ENCODE data around the gene SCN5A.

Gene SCN5A

DNA sequence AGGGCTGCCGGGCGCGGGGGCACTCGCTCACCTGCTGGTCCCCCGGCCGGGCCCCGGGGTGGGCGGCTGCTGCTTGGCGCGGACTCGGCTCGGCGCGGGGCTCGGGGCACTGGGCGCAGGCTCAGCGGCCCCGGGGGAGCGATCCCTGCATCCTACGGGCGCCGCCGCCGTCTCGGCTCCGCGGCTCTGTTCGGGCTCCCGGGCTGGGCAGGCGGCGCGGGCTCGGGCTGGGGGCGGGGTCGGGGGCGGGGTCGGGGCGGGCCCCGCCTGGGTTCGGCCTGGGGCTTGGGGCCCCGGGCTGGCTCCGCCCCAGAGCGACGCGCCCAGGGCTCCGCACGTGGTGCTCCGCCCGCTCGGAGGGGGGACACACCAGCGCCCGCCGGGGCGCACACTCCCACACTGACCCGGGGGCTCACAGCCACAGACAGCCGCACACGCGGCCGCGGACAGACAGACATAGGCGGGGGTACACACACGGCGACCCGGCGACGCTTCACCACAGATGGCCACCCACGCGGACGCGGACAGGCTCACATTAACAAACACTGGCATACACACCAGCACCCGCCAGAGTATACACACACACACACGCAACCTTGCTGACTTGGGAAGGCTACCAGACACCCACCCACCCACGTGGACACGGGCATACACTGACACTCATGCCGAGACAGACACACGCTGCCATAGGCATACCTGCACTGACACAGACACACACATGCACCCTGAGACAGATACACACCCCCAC lies at the start of gene SCN5A:
Gene SCN5A, minus strand, starts transcription at position 188 of the 748 bp plus-strand sequence. CDS start 16,380 bp downstream, outside the sequence.
- DNase-seq, result peak in 1 of 2 donors; percentile 26

DNA sequence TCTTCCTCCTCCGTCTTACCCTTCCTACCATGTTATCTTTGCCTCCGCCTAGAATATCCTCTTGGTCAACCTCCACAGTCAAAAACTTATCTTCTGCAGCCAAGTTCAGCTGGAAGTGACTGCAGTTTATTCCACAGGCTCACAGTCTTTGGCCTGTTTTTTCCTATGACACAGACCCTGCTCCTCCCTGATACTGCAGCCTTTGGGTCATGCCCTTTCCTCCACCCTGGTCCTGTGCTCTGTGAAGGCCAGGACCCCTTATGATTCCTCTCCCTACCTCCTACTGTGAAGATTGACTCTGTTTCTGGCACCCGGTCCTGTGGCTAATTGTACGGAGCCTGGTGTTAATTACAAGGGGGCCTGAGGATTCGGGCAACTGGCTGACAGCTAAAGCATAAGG lies 49.3 kb upstream of the SCN5A start:
- no peak for DNase-seq

DNA sequence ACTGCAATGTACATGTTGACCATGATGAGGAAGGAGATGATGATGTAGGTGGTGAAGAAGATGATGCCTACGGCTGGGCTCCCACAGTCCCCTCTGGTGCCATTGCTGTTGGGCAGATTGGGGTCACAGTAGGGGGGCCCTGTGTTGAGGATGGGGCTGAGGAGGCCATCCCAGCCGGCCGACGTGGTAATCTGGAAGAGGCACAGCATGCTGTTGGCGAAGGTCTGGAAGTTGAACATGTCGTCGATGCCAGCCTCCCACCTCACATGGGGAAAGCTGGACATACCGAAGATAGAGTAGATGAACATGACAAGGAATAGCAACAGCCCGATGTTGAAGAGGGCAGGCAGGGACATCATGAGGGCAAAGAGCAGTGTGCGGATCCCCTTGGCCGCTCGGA lies 48.6 kb upstream of the SCN5A start:
- DNase-seq, result no peak

DNA sequence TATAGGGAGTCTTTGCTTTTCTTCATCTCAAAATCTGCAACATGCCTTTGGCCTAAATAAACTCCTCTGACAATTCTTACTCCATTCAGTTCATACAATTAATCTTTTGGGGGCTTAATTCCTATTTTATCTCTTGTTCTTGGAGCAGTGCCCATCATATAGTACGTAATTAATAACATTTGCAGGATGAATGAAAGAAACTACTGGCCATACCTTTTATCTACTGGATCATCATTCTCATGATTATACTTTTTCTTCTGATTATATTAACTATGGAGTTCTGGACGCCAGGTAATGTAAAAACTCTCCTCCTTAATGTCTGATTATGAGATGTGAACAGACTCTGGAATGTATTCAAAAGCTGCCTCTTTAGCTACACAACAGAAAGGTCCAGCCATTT lies 46.5 kb upstream of the SCN5A start:
- DNase-seq, result no peak

DNA sequence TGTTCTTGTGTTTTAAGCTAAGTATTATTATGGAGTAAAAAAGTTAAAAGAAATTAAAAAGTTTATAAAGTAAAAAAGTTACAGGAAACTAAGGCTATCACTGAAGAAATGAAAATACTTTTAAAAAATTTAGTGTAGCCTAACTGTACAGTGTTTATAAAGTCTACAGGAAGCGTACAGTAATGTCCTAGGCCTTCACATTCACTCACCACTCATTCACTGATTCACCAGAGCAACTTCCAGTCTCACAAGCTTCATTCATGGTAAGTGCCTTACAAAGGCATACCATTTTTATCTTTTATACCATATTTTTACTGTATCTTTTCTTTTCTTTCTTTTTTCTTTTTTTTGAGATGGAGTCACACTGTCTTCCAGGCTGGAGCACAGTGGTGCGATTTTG lies 40.7 kb upstream of the SCN5A start:
- DNase-seq, result no peak

DNA sequence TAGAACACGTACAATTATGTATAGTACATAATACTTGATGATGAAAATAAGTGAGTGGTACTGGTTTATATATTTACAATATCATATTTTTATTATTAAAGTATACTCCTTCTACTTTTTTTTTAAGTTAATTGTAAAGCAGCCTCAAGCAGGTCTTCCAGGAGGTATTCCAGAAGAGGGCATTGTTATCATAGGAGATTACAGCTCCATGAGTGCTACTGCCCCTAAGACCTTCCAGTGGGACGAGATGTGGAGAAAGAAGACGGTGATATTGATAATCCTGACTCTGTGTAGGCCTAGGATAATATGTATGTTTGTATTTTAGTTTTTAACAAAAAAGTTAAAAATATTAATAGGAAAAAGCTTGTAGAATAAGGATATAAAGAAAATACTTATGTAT lies 40.3 kb upstream of the SCN5A start:
- DNase-seq, result no peak

DNA sequence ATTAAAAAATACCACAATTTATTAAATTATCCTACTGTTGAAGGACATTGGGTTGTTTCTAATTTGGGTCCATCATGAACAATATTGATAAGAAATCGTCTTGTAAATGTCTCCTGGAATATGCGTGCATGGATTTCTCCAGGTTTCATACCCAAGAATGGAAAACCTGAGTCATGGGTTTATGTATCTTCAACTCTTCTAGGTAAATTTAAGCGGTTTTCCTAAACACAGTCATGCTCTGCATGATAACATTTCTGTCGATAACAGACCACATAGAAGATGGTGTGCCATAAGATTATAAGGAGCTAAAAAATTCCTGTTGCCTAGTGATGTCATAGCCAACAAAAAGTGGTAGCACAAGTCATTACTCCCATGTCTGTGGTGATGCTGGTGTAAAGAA lies 39.9 kb upstream of the SCN5A start:
- DNase-seq, result no peak

DNA sequence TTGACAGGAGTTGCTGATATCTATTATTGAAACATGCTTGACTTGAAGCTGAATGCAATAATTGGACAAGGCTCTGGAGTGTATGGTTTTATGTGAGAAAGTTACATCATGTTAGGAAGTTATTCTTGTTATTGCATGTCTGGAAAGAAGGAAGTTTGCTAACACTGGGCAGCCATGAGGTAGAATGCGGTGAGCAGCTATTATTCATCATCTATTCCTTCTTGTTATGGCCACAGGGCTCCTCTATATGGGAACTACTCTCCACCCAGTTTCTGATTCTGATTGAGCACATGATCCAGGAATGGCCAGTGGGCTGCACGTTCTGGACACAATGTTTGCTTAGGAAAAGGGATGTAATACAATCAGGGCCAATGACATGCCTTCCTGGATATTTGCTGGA lies 37.8 kb upstream of the SCN5A start:
- no peak for DNase-seq

DNA sequence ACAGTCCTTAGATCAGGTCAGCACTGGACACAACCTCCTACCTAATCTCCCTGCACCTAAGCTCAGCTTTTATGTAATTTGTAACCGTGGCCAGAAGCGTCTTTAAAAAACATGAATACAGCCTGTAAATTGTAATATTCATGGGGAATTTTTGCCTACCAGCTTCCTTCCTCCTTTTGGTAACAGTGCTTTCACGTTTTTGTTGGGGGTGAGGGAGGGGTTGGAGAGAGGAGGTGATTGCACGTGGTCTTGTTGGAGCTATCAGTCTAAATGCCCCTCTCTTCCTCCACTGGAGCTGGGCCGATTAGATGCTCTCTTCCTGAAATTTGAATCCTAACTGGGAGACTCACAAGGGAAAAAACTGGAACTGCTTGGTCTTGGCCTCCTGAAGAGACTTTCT lies 35.1 kb upstream of the SCN5A start:
- no peak for DNase-seq

DNA sequence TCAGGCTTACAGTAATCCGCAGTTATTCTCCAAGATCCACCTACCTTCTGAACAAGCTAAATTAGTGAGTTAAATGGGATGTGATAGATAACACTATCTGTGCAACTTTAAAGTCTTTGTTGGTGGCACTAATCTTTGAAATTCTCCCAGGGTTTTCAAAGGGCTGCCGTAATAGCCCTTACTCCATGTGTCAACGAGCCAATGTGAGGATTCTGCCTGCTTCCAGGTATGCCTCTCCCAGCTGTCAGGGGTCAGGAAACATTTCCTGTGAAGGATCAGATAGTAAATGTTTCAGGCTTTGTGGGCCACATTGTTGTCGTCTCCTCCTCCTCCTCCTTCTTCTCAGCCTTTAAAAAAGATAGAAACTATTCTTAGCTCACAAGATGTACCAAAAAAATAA lies 20.2 kb upstream of the SCN5A start:
- no peak for DNase-seq

DNA sequence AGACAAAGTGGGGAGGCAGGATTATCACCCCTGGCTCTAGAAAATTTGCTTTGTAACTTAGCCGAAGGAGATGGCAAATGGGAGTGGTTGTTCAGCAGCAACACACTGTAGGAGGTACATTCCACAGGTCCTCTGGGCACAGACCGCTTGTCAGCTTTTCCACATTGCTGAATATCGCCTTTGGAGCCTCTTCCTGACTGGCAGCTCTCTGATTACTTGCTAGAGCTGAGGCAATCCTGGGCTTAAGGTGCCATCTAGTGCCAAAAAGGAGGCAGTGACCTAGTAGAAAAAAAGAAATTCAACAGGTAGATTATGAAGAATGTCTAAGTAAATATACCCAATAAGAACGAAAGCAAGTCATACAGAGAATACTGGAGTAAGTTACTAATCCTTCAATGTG lies 13.1 kb upstream of the SCN5A start:
- DNase-seq, result no peak

DNA sequence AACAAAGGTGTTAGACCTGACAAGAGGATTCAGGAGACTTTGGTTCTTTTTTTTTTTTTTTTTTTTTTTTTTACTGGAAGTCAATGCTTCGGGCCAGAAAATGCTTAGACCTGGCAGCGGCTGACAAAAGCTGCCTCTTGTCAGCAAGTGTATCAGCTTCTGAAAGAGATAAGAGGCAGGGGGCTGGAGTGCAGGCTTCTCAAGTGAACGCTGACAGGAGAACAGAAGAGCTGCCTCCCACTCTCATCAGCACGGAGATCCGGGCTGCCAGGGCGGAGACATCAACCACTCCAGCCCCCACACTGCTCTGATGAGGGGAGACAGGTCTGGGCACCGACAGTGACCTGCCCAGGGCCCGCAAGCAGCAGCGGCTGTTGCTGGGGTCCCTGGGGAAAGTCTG lies 9.4 kb upstream of the SCN5A start:
- no peak for DNase-seq

DNA sequence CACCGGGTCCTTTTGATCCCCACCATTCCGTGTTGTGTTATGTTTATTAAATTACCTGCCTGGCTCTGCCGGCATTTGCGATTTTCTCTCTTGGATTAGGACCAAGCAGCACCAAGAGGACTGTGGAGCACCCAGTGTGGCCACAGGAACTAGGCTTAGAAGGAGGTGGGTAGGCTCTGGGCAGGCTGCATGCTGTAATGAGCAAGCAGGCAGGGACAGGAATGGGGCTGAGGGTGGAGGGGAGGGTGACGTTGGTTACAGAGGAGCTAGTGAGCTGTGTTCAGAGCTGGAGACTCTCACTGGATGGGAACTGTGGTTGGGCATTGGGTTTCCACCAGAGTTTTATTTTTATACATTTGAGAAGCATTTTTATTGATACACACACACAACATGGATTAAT lies 7.9 kb upstream of the SCN5A start:
- DNase-seq, result no peak

DNA sequence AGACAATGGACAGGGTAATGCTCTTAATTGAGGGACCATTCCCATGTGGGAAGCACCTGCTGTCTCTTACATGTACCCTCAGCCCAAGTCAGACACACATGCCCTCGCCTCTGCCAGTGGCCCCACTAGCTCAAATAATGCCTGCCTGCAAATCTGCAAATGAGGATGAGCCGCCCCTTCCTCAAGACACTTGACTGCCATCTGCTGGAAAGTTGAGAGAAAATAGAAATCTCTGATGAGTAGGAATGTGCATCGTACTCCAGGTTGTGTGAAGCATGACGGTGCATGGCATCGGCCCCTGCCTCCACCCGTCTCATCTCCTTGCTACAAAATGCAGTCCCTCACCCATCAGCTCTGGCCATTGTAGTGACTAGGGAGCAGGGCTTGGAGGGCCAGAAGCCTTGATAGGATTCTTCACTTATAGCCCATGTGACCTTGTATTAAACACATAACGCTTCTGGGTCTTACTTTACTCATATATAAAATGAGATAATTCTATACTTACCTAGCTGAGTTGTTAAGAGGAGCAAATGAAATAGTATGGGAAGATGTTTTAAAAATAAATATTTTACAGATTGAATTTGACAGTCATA lies 6.3 kb upstream of the SCN5A start:
- DNase-seq, result no peak

DNA sequence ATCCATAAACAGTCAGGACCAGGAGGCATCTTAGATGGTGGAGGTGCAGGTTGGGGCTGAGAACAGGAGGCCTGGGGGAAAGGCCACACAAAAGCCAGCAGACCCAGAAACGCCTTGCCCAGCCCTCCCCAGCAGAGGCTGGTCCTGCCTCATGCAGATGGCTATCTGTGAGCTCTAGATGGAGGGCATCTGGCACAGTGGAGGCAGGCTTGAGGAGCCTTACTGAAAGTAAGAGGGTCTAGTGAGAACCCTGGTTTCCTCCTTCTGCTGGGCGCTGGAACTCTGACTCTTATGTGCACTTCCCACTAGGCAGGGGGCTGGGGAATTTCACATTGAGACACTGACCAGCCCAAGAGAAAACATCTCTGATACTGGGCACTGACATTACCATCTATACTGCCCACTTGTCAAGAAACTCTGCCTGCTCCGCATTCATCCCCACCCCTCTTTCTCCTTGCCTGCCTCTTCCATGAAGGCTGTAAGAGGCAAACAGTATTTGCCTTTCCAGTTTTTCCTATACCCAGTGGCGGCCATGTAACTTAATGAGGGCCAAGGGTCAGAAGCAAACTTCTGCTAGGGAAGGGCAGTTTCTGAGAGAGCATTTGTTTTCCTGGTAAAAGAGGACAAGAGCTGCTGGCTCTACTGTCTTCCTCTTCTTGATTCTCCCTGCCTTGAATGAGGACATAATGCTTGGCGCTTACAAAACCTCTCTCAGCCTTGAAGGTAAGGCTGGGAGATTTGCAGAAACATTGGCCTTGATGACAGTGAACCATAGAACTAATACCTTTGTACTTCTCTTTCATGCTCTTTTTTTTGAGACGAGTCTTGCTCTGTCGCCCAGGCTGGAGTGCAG lies 4.4 kb upstream of the SCN5A start:
- DNase-seq, result no peak

DNA sequence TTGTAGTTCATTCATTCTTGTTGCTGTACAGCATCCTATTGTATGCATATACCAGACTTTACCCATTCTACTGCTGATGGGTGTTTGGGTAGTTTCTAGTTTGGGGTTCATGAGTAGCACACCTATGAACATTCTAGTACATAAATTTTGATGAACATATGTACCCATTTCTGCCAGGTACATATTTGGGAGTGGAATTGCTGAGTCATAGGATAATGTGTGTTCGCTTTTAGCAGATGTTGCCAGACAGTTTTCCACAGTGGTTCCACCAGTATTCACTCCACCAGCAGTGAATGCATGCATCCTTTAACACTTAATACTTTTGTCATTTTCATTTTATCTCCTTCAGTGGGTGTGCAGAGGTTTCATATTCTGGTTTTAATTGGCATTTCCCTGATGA lies 3.4 kb upstream of the SCN5A start:
- no peak for DNase-seq

DNA sequence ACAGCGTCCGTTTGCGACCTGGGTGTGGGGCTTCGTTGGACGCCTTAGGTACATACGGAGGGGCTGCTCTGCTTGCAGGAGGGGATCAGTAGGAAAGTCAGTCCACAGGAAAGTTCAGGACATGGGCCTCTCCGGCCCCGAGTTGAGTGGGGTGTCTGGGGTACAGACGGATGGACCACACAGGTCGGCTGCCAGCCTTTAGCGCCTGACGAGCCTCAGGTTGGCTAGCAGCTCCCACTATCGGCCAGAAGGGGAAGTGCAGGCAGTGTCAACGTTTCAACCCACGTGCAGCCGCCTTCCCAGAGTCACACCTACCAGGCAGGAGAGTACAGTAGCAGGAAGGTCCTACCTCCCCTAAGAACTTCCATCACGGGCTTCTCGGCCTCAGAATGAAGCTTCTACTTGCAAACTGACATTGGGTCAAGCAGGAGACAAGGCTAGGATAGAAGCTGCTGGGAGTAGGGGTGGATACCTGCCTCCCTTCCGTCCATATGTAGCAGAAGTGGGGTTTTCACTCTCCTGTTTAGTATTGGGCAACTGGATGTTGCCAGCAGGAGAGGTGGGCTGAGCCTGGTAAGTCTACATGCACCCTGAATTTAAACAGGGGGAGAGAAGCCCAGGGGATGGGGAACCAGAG lies 1.8 kb upstream of the SCN5A start:
- DNase-seq, result peak; percentile 16 to 22

DNA sequence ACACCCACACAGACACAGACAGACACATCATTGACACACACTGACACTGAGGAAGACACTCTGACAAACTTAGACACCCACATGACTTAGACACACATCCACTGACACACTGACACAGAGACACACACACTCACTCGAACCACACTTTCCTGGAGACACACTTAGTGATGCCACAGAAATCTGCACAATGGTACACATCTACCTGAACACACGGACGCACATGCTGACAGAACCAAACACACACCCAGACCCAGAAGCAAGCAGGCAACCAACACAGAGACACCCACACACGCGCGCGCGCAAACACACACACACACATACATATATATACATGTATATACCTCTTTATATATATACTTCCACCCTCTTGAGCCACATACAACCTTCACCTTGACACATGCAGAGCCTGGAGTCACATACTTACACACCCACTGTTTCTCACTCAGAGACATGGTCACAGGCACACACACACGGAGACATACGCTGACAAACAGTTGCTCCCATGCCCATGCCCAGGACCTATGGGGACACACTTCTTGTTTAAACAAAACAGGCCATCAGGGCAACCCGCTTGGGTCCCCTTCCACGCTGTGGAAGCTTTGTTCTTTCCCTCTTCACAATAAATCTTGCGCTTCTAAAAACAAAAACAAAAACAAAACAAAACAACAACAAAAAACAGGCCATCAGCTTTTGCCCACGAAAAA lies 913 bp upstream of the SCN5A start:
- DNase-seq, result no peak

DNA sequence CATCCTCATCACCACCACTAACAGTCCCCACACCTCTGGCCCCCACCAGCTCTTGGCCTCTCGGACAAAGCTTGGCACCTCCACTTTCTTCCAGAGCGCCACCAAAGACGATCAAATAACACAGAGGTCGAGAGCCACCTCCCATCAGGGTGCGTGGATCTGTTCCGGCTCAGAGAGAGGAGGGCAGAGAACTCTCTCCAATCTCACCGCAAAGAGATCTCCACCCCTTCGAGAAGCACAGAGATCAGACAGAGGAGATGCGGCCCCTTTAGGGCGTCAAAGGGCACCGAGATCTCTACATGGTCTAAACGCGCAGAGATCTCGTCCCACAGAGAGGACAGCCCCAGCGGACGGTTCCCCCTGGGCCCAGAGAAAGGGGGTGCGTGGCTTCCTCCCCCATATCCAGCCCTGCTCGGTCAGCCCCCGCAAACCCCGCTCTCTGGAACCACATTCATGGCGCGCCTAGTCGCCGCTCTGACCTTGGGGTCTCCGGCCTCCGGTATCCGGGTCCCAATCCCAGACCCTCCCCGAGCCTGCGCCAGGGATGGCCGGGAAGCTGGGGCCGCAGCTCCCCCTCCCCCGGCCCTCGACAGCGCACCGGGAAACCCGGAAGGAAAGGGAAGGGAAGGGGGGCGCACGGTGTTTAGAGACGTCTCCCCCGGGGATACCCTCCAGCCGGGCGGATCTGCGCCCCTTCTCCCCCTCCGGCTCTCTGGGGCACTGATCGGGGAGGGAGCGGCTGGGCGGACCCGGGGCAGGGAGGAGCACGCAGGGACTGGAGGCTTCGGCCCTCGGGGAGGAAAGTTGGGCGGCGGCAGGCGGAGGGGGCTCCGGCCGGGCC lies 608 bp downstream of the SCN5A start:
- DNase-seq, result no peak

DNA sequence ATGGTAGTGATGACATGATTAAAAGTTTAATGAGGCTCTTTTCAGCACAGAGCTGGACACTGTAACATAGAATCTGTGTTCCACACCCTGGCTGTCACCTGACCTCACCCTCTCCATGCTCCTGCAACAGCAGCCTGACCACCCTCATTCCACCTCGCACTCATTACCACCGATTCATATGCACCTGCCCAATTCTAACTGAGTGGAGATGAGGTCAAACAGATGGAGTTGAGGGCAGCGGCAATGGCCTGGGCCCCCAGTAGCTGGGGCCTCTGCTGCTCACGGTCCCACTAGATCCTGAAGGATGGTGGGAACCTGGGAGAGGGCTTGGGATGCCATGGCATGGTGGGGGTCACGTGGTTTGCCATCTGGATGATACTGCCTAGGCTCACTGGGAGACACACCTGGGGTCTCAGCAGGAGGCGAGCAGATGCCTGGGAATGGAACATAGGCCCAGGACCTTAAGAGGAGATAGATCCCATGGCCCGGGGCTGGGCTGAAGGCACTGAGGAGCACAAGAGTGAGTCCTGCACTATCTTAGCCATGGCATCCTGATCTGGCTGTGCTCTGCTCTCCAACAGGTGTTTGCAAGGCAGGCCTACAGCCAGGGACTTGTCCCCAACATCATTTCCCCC lies 1.3 kb downstream of the SCN5A start:
- DNase-seq, result no peak
